Stimulated activated CD4-positive, alpha-beta T cell treated with anti-CD3 and anti-CD28 coated beads, Interleukin-4, amount 100 ng/mL, for 48 hours (primary cell): Measurements from ENCODE around the gene ACADSB.

Experiments
- DNase-seq, 2 donors: peaks; one replicate each; pipeline ENCODE4 v3.0.0-alpha.2; 2020; ENCODE audit warnings: low read depth in 2 of 2

Gene ACADSB

GRCh38 chr10:123008355-123009104 is at the start of gene ACADSB, which contains the start of gene IKZF5:
Gene ACADSB, plus strand, starts transcription at chr10:123009006. Its CDS starts 24 bp downstream, at chr10:123009030.
Gene IKZF5, minus strand, starts transcription at chr10:123008795. Its CDS starts 10,170 bp downstream, at chr10:122998625.
- peak; percentile 89 to 92 for DNase-seq

DNA sequence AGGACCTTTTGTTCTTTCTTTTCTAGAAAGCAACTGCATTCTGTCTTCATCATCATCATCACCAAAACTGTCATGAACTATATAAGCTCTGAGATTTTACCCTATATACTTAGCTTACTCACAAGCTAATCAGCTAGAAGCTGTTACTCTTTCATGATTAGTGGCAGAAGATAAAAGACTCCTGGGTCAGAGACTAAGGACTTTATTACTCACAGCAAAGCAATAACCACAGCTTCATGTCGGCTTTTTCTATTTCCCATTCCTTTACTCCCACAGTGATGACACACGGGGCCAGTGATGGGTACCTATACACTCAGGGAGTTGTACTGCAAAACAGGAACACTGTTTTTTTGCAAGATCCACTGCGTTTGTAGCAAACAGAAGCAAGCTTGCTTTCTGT is 46.4 kb upstream of the ACADSB start:
- DNase-seq: no peak

DNA sequence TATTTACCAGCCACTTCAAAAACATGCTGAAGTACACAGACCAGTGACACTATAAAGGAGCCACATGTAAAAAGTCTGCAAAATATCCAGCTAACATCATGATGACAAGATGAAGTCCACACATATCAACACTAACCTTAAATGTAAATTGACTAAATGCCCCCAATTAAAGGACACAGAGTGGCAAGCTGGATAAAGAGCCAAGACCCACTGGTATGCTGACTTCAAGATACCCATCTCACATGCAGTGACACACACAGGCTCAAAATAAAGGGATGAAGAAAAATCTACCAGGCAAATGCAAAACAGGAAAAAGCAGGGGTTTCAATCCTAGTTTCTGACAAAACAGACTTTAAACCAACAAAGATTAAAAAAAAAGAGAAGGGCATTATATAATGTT is 41.9 kb upstream of the ACADSB start:
- no peak for DNase-seq

- DNase-seq: no peak
Measured at GRCh38 chr10:122968698-122969097, 40.1 kb upstream of the ACADSB start.

DNA sequence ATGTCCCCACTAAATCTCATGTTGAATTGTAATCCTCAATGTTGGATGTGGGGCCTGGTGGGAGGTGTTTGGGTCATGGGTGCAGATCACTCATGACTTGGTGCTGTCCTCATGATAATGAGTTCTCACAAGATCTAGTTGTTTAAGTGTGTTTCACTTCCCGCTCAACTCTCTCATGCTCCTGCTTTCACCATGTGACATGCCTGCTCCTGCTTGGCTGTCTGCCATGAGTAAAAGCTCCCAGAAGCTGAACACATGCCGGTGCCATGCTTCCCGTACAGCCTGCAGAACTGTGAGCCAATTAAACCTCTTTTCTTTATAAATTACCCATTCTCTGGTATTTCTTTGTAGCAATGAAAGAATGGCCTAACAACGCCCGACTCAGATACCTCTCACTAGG is 34.8 kb upstream of the ACADSB start:
- no peak for DNase-seq

DNA sequence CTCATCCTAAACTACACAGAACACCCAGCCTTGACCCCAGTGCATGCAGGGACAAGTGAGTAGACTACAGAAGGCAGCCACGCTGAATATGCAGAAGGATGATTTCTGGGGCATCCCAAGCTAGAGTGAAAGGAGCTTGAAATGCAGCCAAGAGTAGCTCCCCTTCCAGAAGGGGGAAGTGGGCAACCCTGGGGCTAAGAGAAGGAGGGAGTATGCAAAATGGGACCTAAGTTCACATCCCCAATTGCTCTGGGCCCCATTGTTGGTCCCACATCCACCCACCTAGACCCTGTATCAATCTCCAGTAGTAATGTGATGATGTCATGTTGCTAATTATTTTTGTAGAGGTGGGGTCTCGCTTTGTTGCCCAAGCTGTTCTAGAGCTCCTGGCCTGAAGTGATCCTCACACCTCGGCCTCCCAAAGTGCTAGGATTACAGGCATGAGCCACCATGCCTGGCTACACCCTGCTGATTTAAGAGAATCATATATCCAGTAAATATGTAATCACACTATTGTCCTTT is 34.2 kb upstream of the ACADSB start:
- no peak for DNase-seq

DNA sequence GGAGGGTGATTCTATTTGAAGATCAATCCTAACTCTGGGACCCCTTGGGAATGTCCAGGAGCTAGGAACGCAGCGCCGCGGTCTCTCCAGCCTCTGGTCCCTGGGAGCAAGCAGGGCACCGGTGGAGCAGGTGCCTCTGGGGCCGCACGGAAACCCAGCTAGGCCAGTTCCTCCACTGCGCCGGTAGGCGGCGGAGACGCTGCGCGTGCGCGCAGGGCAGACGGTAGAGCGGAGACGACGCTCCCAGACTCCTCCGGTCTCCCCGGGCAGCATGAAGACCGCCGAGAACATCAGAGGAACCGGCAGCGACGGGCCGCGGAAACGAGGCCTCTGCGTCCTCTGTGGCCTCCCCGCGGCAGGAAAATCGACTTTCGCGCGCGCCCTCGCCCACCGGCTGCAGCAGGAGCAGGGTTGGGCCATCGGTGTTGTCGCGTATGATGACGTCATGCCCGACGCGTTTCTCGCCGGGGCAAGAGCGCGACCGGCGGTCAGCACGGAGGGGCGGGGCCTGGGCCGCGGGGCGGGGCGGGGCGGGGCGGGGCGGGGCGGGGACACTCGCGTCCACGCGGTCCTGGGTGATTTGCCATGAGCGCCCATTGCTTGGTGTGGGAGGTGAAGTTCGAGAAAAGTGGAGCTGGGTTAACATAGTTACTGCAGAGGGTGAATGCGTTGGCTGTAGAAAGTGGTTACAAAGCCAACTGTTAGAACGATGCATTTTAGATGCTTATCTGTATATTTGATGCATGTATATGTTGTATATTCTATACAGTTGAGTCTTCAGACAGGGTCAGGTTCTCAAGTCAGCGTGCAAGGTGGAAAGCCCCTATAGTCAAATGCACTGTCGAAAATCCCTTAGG is 28.4 kb upstream of the ACADSB start, which contains the start of gene PSTK:
PSTK (plus strand) TSS at position 193 of the 857 bp plus-strand sequence; CDS start at position 272, 79 bp downstream.
- DNase-seq: peak; percentile 82 to 84

DNA sequence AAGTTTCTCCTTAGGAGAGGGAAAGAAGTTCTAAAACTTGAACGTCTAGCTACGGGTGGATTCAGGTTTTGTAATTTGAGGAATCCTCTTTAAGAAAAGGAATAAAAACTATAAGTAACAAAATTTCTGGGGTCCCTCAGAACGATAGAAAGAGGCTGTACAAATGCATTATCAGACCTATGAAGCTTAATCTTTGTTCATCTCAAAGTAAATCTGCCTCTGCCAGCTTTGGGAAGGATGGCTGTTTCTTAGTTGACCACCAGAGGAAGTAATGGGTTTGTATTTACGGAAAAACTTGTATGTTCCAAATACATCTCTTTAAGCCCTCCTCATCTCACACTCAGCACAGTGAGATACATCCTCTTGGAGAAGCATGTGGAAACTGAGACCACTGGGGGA is 27.7 kb upstream of the ACADSB start:
- DNase-seq: no peak

DNA sequence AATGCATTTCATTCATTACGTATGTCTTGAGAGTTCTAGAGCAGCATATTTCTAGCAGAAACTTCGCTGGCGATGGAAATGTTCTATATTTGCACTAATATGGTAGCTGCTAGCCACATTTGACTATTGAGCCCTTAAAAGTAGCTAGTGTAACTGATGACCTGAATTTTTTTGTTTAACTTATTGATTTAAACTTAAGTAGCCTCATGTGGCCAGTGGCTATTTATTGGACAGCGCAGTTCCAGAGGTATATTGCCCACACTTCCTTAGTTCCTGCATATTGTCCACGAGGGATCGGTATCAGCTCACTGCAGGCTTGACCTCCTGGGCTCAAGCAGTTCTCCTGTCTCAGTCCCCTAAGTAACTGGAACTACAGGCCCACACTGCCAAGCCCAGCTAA is 24.9 kb upstream of the ACADSB start:
- DNase-seq: no peak

GRCh38 chr10:122984708-122985107 is 24.1 kb upstream of the ACADSB start:
- DNase-seq: no peak

DNA sequence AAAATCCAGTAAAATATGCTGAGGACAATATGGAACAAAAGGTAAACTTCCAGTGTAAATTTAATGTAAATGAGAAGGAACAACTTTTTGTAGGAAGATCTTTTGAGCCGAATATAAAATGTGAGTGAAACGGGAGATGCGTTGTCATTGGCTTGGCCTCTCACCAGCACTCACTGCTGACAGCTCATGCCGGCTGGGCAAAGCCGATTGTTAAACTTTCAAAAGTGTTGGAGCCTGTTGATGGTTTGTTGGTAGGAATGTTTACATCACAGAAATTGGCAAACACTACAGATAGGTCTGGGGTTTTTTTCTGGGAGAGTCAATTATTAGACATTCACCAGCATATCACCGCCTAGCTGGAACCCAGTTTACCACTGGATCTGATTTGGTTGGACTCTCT is 22.5 kb upstream of the ACADSB start:
- no peak for DNase-seq

DNA sequence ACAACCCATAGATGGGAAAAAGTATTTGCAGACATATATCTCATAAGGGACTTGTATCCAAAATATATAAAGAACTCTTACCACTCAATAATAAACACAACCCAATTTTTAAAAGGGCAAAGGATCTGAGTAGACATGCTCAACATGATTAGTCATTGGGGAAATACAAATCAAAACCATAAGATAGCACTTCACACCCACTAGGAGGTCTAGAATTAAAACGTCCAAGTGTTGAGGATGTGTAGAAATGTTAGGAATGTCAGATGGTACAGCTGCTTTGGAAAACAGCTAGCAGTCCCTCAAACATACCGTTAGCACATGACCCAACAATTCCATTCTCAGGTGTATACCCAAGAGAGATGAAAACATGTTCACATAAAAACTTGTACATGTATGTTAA is 20.3 kb upstream of the ACADSB start:
- DNase-seq: no peak

DNA sequence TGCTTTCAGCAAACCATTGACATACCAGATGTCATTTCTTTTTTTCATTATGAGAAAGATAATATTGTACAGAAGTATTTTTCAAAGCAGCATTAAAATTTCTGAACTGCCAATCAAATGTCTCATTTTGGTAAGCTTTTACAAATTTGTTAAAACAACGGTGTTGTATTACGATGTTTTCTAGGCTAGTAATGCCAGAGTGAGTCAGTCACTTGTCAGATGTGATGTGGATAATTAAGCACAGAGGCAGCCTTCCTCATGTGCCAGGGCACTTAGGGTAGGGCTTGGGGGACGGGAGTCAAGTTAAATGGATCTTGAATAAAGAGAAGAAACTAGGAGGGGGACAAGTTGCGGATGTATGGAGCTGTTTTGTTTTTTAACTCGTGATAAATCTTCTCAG is 18.5 kb upstream of the ACADSB start:
- no peak for DNase-seq

DNA sequence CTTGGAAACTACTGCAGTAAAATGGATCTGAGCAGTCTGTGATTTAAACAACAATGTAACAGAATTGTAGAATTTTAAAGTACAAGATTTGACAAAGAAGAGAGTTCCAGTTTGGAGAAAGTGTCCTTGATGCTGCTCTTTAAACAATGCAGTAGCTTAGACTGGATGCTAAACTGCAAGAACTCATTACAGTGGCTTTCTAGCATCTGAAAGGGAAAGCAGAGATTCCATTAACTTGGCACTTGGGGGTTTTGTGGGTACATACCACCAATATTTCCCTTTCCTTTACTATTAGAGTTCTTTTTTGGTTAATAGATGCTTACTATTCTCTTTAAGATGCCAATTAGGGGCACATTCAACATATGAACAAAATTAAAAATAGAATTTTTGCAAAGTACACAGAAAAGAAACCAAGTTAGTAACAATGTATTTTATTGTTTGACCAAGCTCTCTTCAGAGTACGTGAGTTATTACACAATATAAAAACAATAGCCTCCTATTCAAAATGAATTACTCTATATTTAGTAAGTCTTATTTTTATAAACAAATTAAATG is 16.7 kb upstream of the ACADSB start:
- no peak for DNase-seq

DNA sequence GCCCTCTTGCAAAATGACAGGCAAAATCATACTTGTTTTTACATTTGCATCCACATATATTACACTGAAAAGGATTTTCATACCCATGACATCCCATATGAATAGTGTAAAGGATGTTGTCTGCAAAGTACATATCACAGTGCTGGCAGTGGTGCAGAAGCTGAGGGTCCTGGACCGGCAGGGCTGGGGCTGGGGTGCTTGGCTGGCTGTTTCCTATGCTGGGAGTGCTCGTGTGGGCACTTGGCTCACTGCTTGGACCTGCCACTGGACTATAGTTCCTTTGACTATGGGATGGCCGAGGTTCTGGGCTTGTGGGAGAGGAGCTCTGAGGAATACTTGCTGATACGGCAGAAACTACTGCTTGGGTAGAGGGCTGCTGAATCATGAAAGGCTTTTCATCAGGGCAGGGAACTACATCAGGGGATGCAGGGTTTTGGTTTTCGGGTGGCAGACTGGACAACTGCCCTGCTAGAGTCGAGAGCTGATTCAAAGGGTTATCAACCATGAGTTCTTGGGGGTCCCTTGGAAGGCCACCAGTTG is 14.9 kb upstream of the ACADSB start:
- no peak for DNase-seq

GRCh38 chr10:122995936-122996335 is 12.9 kb upstream of the ACADSB start:
- DNase-seq: no peak

DNA sequence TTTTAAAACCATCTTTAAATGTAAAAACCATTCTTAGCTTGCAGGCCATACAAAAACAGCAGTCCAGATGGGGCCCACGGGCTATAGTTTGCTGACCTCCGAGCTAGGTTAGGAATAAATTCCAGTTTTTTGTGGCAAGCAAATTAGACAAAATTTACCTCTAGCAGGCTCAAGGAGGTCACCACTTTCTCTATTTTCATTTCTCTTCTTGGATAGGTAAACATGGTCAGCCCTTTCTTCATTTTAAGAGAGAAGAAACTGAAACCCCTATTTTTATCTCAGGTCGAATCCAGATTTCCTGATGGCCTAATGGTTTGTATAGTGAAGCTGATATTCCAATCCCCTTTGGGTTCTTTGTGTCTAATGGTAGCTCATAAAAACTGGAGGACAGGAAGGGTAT is 10.9 kb upstream of the ACADSB start:
- no peak for DNase-seq

- DNase-seq: no peak
Measured at GRCh38 chr10:122998360-122998917, 10.4 kb upstream of the ACADSB start.

- DNase-seq: no peak
Measured at GRCh38 chr10:122998934-122999333, 9.9 kb upstream of the ACADSB start.

- no peak for DNase-seq
Measured at GRCh38 chr10:122999347-122999746, 9.5 kb upstream of the ACADSB start.

DNA sequence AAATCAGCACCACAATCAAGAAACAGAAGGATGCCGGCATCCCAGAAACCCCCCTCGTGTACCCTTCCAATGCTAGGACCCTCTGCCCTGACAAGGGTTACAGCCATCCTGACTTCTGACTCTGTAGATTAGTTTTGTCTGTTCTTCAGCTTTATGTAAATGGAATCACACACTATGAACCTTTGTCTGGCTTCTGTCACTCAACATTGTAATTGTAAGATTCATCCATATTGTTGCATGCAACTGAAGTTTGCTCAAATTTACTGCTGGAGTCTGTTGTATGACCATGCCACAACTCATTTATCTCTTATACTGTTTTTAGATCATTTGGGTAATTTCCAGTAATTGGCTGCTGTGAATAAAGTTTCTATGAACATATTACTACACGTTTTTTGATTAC is 8.7 kb upstream of the ACADSB start:
- no peak for DNase-seq

DNA sequence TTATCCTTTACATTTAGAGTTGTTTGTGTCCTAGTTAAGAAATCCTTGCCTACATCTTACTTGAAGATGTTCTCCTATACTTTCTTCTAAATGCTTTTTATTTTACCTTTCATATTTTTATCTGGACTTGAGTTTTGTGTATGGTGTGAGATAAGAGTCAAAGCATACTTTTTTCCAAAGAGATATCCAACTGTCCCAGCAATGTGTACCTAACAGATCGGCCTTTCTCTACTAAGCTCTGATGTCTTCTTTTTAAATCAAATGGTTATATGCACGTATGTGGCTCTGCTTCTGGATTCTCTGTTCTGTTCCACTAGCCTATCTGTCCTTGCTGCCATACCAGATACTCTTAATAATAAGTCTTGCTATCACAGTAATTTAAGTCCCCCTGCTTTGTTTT is 7.4 kb upstream of the ACADSB start:
- DNase-seq: no peak
